Activated naive CD8-positive, alpha-beta T cell treated with anti-CD3 and anti-CD28 coated beads for 36 hours (primary cell): ENCODE data around the gene IRAK1BP1. TPM values are rescaled to one million over a fixed set of nuclear protein-coding genes. Genes with fewer than 3 reads are reported as not detected.
"Not testable (repeated sequence)": the region's sequence is repeated elsewhere in the genome, so short reads cannot be mapped to it uniquely, and the experiment has no call there.

Experiments
- DNase-seq: peaks from one replicate; pipeline ENCODE4 v3.0.0; 2021
- H3K27ac Mint-ChIP-seq: one replicate; pipeline ENCODE4 v1.8.0; 2022; ENCODE audit warnings: mild to moderate bottlenecking, moderate library complexity, mixed read lengths
- H3K27me3 Mint-ChIP-seq: one replicate; pipeline ENCODE4 v1.8.0; 2022; ENCODE audit warnings: mild to moderate bottlenecking, mixed read lengths
- H3K36me3 Mint-ChIP-seq: one replicate; pipeline ENCODE4 v1.8.0; 2021; ENCODE audit warnings: mild to moderate bottlenecking, mixed read lengths
- H3K4me1 Mint-ChIP-seq: one replicate; pipeline ENCODE4 v1.8.0; 2021; ENCODE audit warnings: mixed read lengths
- H3K4me3 Mint-ChIP-seq: one replicate; pipeline ENCODE4 v1.8.0; 2022; ENCODE audit warnings: mild to moderate bottlenecking, moderate library complexity, mixed read lengths
- H3K9me3 Mint-ChIP-seq: one replicate; pipeline ENCODE4 v1.8.0; 2022; ENCODE audit warnings: mixed read lengths
- total RNA-seq, 2 experiments: library from RNA; stranded (reverse); gene quantifications; one replicate each; pipeline ENCODE4 v1.2.3, GENCODE V29; 2021

IRAK1BP1 gene
- total RNA-seq, 2 experiments from 2014 or later, result 3.5 to 3.6 TPM

GRCh38 chr6:78861509-78861908 is 5.8 kb upstream of the IRAK1BP1 start:
- H3K27ac Mint-ChIP-seq, result no peak overlapping the region
- peaks cover 4% of the 10 kb centered on the region for H3K4me1 Mint-ChIP-seq
- DNase-seq, result no peak
- H3K4me3 Mint-ChIP-seq, result no peak overlapping the region
- peaks cover 5% of the 10 kb centered on the region for H3K36me3 Mint-ChIP-seq
- no peaks in the 10 kb centered on the region for H3K27me3 Mint-ChIP-seq
- peaks cover 7% of the 10 kb centered on the region for H3K9me3 Mint-ChIP-seq

GRCh38 chr6:78863576-78863975 is 3.8 kb upstream of the IRAK1BP1 start:
- Mint-ChIP-seq H3K27me3 (no peaks in the 10 kb centered on the region), H3K4me1 (peaks cover 12% of the 10 kb centered on the region), H3K27ac (no peak overlapping the region), H3K9me3 (peaks cover 3% of the 10 kb centered on the region), H3K4me3 (no peak overlapping the region), H3K36me3 (peaks cover 5% of the 10 kb centered on the region)
- no peak for DNase-seq

- H3K36me3 Mint-ChIP-seq, result peaks cover 2% of the 10 kb centered on the region
- no peaks in the 10 kb centered on the region for H3K27me3 Mint-ChIP-seq
- H3K4me1 Mint-ChIP-seq, result peaks cover 13% of the 10 kb centered on the region
These were observed 2.4 kb upstream of the IRAK1BP1 start for GRCh38 chr6:78864957-78865356.

GRCh38 chr6:78867020-78867369 is 356 bp upstream of the IRAK1BP1 start:
- Mint-ChIP-seq H3K4me3 (peak overlapping the region; percentile 95), H3K36me3 (peaks cover 9% of the 10 kb centered on the region), H3K27ac (peak overlapping the region; percentile 96), H3K27me3 (no peaks in the 10 kb centered on the region), H3K9me3 (no peaks in the 10 kb centered on the region), H3K4me1 (peaks cover 13% of the 10 kb centered on the region)
- DNase-seq, result no peak

More at GRCh38 chr6:78864957-78865356, 2.4 kb upstream of the IRAK1BP1 start:
- Mint-ChIP-seq H3K27ac (no peak overlapping the region), H3K4me3 (no peak overlapping the region), H3K9me3 (no peaks in the 10 kb centered on the region)
- DNase-seq, result no peak

GRCh38 chr6:78868116-78868515 is 765 bp downstream of the IRAK1BP1 start:
- no peak for DNase-seq
- Mint-ChIP-seq H3K4me3 (peak overlapping the region; percentile 95), H3K27ac (peak overlapping the region; percentile 96), H3K4me1 (peaks cover 13% of the 10 kb centered on the region), H3K27me3 (no peaks in the 10 kb centered on the region), H3K36me3 (peaks cover 9% of the 10 kb centered on the region), H3K9me3 (no peaks in the 10 kb centered on the region)

- no peaks in the 10 kb centered on the region for H3K4me1 Mint-ChIP-seq
- H3K4me3 Mint-ChIP-seq, result no peak overlapping the region
- H3K9me3 Mint-ChIP-seq, result peaks cover 6% of the 10 kb centered on the region
- H3K27ac Mint-ChIP-seq, result no peak overlapping the region
- peaks cover 44% of the 10 kb centered on the region for H3K36me3 Mint-ChIP-seq
- DNase-seq, result no peak
- H3K27me3 Mint-ChIP-seq, result no peaks in the 10 kb centered on the region
These were observed 8.2 kb downstream of the IRAK1BP1 start for GRCh38 chr6:78875505-78875904.

GRCh38 chr6:78883651-78884050 is 16.3 kb downstream of the IRAK1BP1 start:
- Mint-ChIP-seq H3K27me3 (no peaks in the 10 kb centered on the region), H3K9me3 (peaks cover 4% of the 10 kb centered on the region), H3K36me3 (peaks cover 21% of the 10 kb centered on the region), H3K4me3 (no peak overlapping the region), H3K4me1 (no peaks in the 10 kb centered on the region), H3K27ac (no peak overlapping the region)
- DNase-seq, result no peak

- not testable (repeated sequence) for H3K27ac Mint-ChIP-seq, H3K9me3 Mint-ChIP-seq, H3K4me3 Mint-ChIP-seq, H3K27me3 Mint-ChIP-seq, H3K4me1 Mint-ChIP-seq, DNase-seq
- peaks cover 22% of the 10 kb centered on the region for H3K36me3 Mint-ChIP-seq
These were observed 22.6 kb downstream of the IRAK1BP1 start for GRCh38 chr6:78889901-78890300.

- Mint-ChIP-seq H3K9me3 (no peaks in the 10 kb centered on the region), H3K36me3 (peaks cover 2% of the 10 kb centered on the region), H3K27me3 (no peaks in the 10 kb centered on the region), H3K4me1 (no peaks in the 10 kb centered on the region), H3K27ac (no peak overlapping the region), H3K4me3 (no peak overlapping the region)
- DNase-seq, result no peak
These were observed 28.9 kb downstream of the IRAK1BP1 start for GRCh38 chr6:78896227-78896626.

- DNase-seq, result no peak
- H3K27ac Mint-ChIP-seq, result no peak overlapping the region
- H3K9me3 Mint-ChIP-seq, result no peaks in the 10 kb centered on the region
- no peak overlapping the region for H3K4me3 Mint-ChIP-seq
- peaks cover 4% of the 10 kb centered on the region for H3K4me1 Mint-ChIP-seq
- H3K36me3 Mint-ChIP-seq, result peaks cover 18% of the 10 kb centered on the region
- peaks cover 33% of the 10 kb centered on the region for H3K27me3 Mint-ChIP-seq
These were observed 41.3 kb downstream of the IRAK1BP1 start for GRCh38 chr6:78908621-78909020.

- Mint-ChIP-seq H3K9me3 (no peaks in the 10 kb centered on the region), H3K36me3 (peaks cover 18% of the 10 kb centered on the region), H3K4me1 (peaks cover 4% of the 10 kb centered on the region), H3K4me3 (no peak overlapping the region), H3K27me3 (peaks cover 33% of the 10 kb centered on the region), H3K27ac (no peak overlapping the region)
- DNase-seq, result no peak
These were observed 42.0 kb downstream of the IRAK1BP1 start for GRCh38 chr6:78909391-78909790.

- peaks cover 4% of the 10 kb centered on the region for H3K4me1 Mint-ChIP-seq
- peaks cover 18% of the 10 kb centered on the region for H3K36me3 Mint-ChIP-seq
- H3K9me3 Mint-ChIP-seq, result no peaks in the 10 kb centered on the region
- no peak for DNase-seq
- H3K27ac Mint-ChIP-seq, result no peak overlapping the region
- H3K4me3 Mint-ChIP-seq, result peak overlapping the region; percentile 44
- H3K27me3 Mint-ChIP-seq, result peaks cover 33% of the 10 kb centered on the region
These were observed 42.7 kb downstream of the IRAK1BP1 start for GRCh38 chr6:78910010-78910409.

- Mint-ChIP-seq H3K4me1 (peaks cover 4% of the 10 kb centered on the region), H3K27ac (no peak overlapping the region), H3K36me3 (peaks cover 18% of the 10 kb centered on the region), H3K4me3 (peak overlapping the region; percentile 40), H3K9me3 (peaks cover 2% of the 10 kb centered on the region), H3K27me3 (peaks cover 33% of the 10 kb centered on the region)
- DNase-seq, result peak; percentile 47
These were observed 43.3 kb downstream of the IRAK1BP1 start for GRCh38 chr6:78910591-78911171.

- peak overlapping the region; percentile 40 for H3K4me3 Mint-ChIP-seq
- H3K36me3 Mint-ChIP-seq, result peaks cover 20% of the 10 kb centered on the region
- H3K27ac Mint-ChIP-seq, result no peak overlapping the region
- H3K4me1 Mint-ChIP-seq, result peaks cover 4% of the 10 kb centered on the region
- DNase-seq, result no peak
- peaks cover 33% of the 10 kb centered on the region for H3K27me3 Mint-ChIP-seq
- peaks cover 9% of the 10 kb centered on the region for H3K9me3 Mint-ChIP-seq
These were observed 44.0 kb downstream of the IRAK1BP1 start for GRCh38 chr6:78911218-78911940.

- H3K36me3 Mint-ChIP-seq, result peaks cover 12% of the 10 kb centered on the region
- no peaks in the 10 kb centered on the region for H3K4me1 Mint-ChIP-seq
- peaks cover 40% of the 10 kb centered on the region for H3K9me3 Mint-ChIP-seq
- H3K27me3 Mint-ChIP-seq, result peaks cover 13% of the 10 kb centered on the region
- no peak overlapping the region for H3K27ac Mint-ChIP-seq
- DNase-seq, result no peak
- no peak overlapping the region for H3K4me3 Mint-ChIP-seq
These were observed 49.1 kb downstream of the IRAK1BP1 start for GRCh38 chr6:78916411-78916810.

GRCh38 chr6:78917788-78918187 is 50.4 kb downstream of the IRAK1BP1 start:
- Mint-ChIP-seq H3K4me3 (no peak overlapping the region), H3K36me3 (peaks cover 12% of the 10 kb centered on the region), H3K27ac (no peak overlapping the region), H3K9me3 (peaks cover 50% of the 10 kb centered on the region), H3K4me1 (no peaks in the 10 kb centered on the region), H3K27me3 (peaks cover 2% of the 10 kb centered on the region)
- DNase-seq, result no peak
